Upper lobe of right lung (tissue), 1 donor: ENCODE data around the gene PCDH17. TPM values are rescaled to one million over a fixed set of nuclear protein-coding genes. Genes with fewer than 3 reads are reported as not detected.

Experiments used
- ATAC-seq: fragments of 200-7000 bp; cut with Tn5 transposase; one replicate; pipeline ENCODE4 v1.9.1; 2020; ENCODE audit warnings: mild to moderate bottlenecking, moderate library complexity
- DNase-seq: peaks from one replicate; pipeline ENCODE4 v3.0.0-alpha.2; 2020
- H3K27ac ChIP-seq: fragments of 200-600 bp; one replicate; pipeline ENCODE4 v1.8.0; 2022
- H3K27me3 ChIP-seq: fragments of 200-600 bp; one replicate; pipeline ENCODE4 v1.8.0; 2022; ENCODE audit warnings: mild to moderate bottlenecking
- H3K36me3 ChIP-seq: fragments of 200-600 bp; one replicate; pipeline ENCODE4 v1.8.0; 2022
- H3K4me1 ChIP-seq: fragments of 200-600 bp; one replicate; pipeline ENCODE4 v1.8.0; 2022
- H3K4me3 ChIP-seq: fragments of 200-600 bp; one replicate; pipeline ENCODE4 v1.8.0; 2022; ENCODE audit warnings: mild to moderate bottlenecking
- H3K9me3 ChIP-seq: fragments of 200-600 bp; one replicate; pipeline ENCODE4 v1.8.0; 2022
- CTCF ChIP-seq: fragments of 200-600 bp; IDR thresholded peaks from one replicate; pipeline ENCODE4 v1.8.0; 2022; ENCODE audit warnings: antibody characterized with exemption
- intact Hi-C: fragments of 100-400 bp; cut with DNase I; formaldehyde crosslinking; loops from one replicate; pipeline ENCODE4 v1.11.0; 2022
- total RNA-seq: library from RNA; stranded (reverse); fragmentation: NEBNext Ultra II Directional; extraction: Animal tissue kit (Norgen Biotek cat#: 25700); gene quantifications from one replicate; pipeline ENCODE4 v1.2.1, GENCODE V29; 2021
- donor health status: DM: no; HTN: yes; CAD: no; lungs with severe emphysema.

PCDH17 gene
- total RNA-seq, 1 donor from 2014 or later, result 65.4 TPM

GRCh38 chr13:57724486-57725272 is 93.1 kb downstream of the PCDH17 start:
- Histone ChIP-seq H3K4me1 (no peaks in the 10 kb centered on the region), H3K27ac (no peak overlapping the region), H3K4me3 (no peak overlapping the region), H3K27me3 (no peaks in the 10 kb centered on the region), H3K9me3 (no peaks in the 10 kb centered on the region), H3K36me3 (no peaks in the 10 kb centered on the region)
- intact Hi-C loops, result no loop called here
- no peak for ATAC-seq
- no peak for TF ChIP-seq CTCF
- no peak for DNase-seq

- no peaks in the 10 kb centered on the region for H3K36me3 ChIP-seq
- DNase-seq, result no peak
- no peaks in the 10 kb centered on the region for H3K27me3 ChIP-seq
- no peak overlapping the region for H3K4me3 ChIP-seq
- no peak for ATAC-seq
- no peak overlapping the region for H3K27ac ChIP-seq
- intact Hi-C loops, result no loop called here
- no peaks in the 10 kb centered on the region for H3K9me3 ChIP-seq
- H3K4me1 ChIP-seq, result no peaks in the 10 kb centered on the region
- no peak for TF ChIP-seq CTCF
These were observed 93.9 kb downstream of the PCDH17 start for GRCh38 chr13:57725480-57725879.

- no peaks in the 10 kb centered on the region for H3K4me1 ChIP-seq
- H3K27ac ChIP-seq, result no peak overlapping the region
- H3K27me3 ChIP-seq, result no peaks in the 10 kb centered on the region
- TF ChIP-seq CTCF, result no peak
- ATAC-seq, result no peak
- no peak overlapping the region for H3K4me3 ChIP-seq
- intact Hi-C loops, result no loop called here
- no peaks in the 10 kb centered on the region for H3K9me3 ChIP-seq
- no peak for DNase-seq
- H3K36me3 ChIP-seq, result no peaks in the 10 kb centered on the region
These were observed 95.4 kb downstream of the PCDH17 start for GRCh38 chr13:57726981-57727380.

GRCh38 chr13:57734306-57734705 is 102.8 kb downstream of the PCDH17 start:
- intact Hi-C loops, result no loop called here
- ATAC-seq (no peak), DNase-seq (no peak)

GRCh38 chr13:57739089-57739488 is 107.5 kb downstream of the PCDH17 start:
- Histone ChIP-seq H3K9me3 (no peaks in the 10 kb centered on the region), H3K27me3 (no peaks in the 10 kb centered on the region), H3K4me3 (no peak overlapping the region), H3K36me3 (no peaks in the 10 kb centered on the region), H3K27ac (no peak overlapping the region), H3K4me1 (no peaks in the 10 kb centered on the region)
- DNase-seq, result no peak
- intact Hi-C loops, result no loop called here
- no peak for ATAC-seq
- no peak for TF ChIP-seq CTCF

More at GRCh38 chr13:57734306-57734705, 102.8 kb downstream of the PCDH17 start:
- TF ChIP-seq CTCF, result no peak
- Histone ChIP-seq H3K27ac (no peak overlapping the region), H3K27me3 (no peaks in the 10 kb centered on the region), H3K36me3 (no peaks in the 10 kb centered on the region), H3K4me3 (no peak overlapping the region), H3K9me3 (no peaks in the 10 kb centered on the region), H3K4me1 (no peaks in the 10 kb centered on the region)
